ENCODE data around the gene RPL27A. TPM values are rescaled to one million over a fixed set of nuclear protein-coding genes. Genes with fewer than 3 reads are reported as not detected.

The RPL27A gene
- polyA plus RNA-seq, 1 of the 3 experiments (the other 2 are of a cell fraction): 1,162 TPM

- TF ChIP-seq PBX3 (IDR thresholded peaks at IDR 0.05) (no peak; the same call in 1 of the 2 replicates), NFIC (IDR thresholded peaks at IDR 0.05; ENCODE audit: borderline replicate concordance) (no peak; the same call in 1 of the 2 replicates), SIN3A (IDR thresholded peaks at IDR 0.05; ENCODE audit: borderline replicate concordance, low read depth, low read length) (0 out of 2 replicates have a peak, but pooled peaks have one; percentile 7), TCF12 (IDR thresholded peaks at IDR 0.05) (0 out of 2 replicates have a peak, but pooled peaks have one; percentile 3)
Observed at GRCh38 chr11:8671651-8672062, 10.9 kb upstream of the RPL27A start (continued).

- H3F3A ChIP-seq (replicated peaks; ENCODE audit: insufficient read depth): peaks cover 32% of the 10 kb centered on the region
- no peaks in the 10 kb centered on the region; the same call in 1 of the 2 replicates for H4K20me1 ChIP-seq (ENCODE audit: insufficient read depth)
- peaks cover 2 to 11% of the 10 kb centered on the region in 2 experiments for H3K36me3 ChIP-seq (replicated peaks in 1 of 2; ENCODE audit: control insufficient read depth in 1 of 2, insufficient read depth in 2 of 2, low read length in 1 of 2)
- H3K4me3 ChIP-seq (ENCODE audit: low read depth in 2 of 2, low read length in 1 of 2): no peak overlapping the region
- peak overlapping the region; percentile 74 to 94 for H3K27ac ChIP-seq (ENCODE audit: low read depth in 2 of 2, low read length in 1 of 2)
- no peaks in the 10 kb centered on the region for H3K9me2 ChIP-seq
- no peaks in the 10 kb centered on the region for H3K79me2 ChIP-seq (ENCODE audit: insufficient read depth)
- no peak for TF ChIP-seq MXI1 (IDR thresholded peaks at IDR 0.05; ENCODE audit: low read depth, low read length)
- no peak for TF ChIP-seq RXRA (IDR thresholded peaks at IDR 0.05; ENCODE audit: borderline replicate concordance, low read depth)
- no peak for TF ChIP-seq RAD21 (IDR thresholded peaks at IDR 0.05; ENCODE audit: low read length)
- no peak for TF ChIP-seq GATA2 (CRISPR knock-in tag; IDR thresholded peaks at IDR 0.05)
- no peak for TF ChIP-seq FOXJ3 (CRISPR knock-in tag; IDR thresholded peaks at IDR 0.05)
- TF ChIP-seq USF1 (IDR thresholded peaks at IDR 0.05; ENCODE audit: borderline replicate concordance, low read depth): no peak
- TF ChIP-seq JUND (IDR thresholded peaks at IDR 0.05): no peak
- no peak for TF ChIP-seq USF2 (IDR thresholded peaks at IDR 0.05; ENCODE audit: borderline replicate concordance, low read depth, low read length)
- no peak for TF ChIP-seq PBX3 (IDR thresholded peaks at IDR 0.05)
- no peak for TF ChIP-seq ELF1 (IDR thresholded peaks at IDR 0.05)
- TF ChIP-seq TAF1 (IDR thresholded peaks at IDR 0.05; ENCODE audit: borderline replicate concordance, low read depth, low read length): no peak
- TF ChIP-seq NFIC (IDR thresholded peaks at IDR 0.05; ENCODE audit: borderline replicate concordance): no peak
- TF ChIP-seq CTCF (IDR thresholded peaks at IDR 0.05): no peak
- no peak for TF ChIP-seq FOSL2 (IDR thresholded peaks at IDR 0.05; ENCODE audit: borderline replicate concordance, low read depth)
- no peak for TF ChIP-seq NRF1 (IDR thresholded peaks at IDR 0.05; ENCODE audit: low read depth, low read length)
- no peak for TF ChIP-seq MEF2A (IDR thresholded peaks at IDR 0.05; ENCODE audit: borderline replicate concordance, low read depth)
- no peak for TF ChIP-seq POLR2AphosphoS5 (IDR thresholded peaks at IDR 0.05; ENCODE audit: low read depth, low read length)
- TF ChIP-seq TEAD4 (IDR thresholded peaks at IDR 0.05; ENCODE audit: borderline replicate concordance, insufficient read depth): no peak
- no peak for TF ChIP-seq SIN3A (IDR thresholded peaks at IDR 0.05; ENCODE audit: borderline replicate concordance, low read depth, low read length)
- peak overlapping the region; percentile 49; the same call in 1 of the 2 replicates for H3K9ac ChIP-seq
- no peaks in the 10 kb centered on the region for H3K9me3 ChIP-seq
- no peaks in the 10 kb centered on the region for H3K27me3 ChIP-seq (ENCODE audit: insufficient read depth)
- WGBS (ENCODE audit: low lambda C conversion rate): 100% methylated on average over 2 of the region's 2 CpGs
- ChIA-PET CTCF (no interaction called here), POLR2A (interaction anchor here (1.4 kb wide), 1 partner anchor 14 kb away, joined by 3 read pairs; no protein-coding TSS in a partner anchor)
- peaks cover 12 to 15% of the 10 kb centered on the region in 2 experiments for H3K4me1 ChIP-seq (ENCODE audit: control insufficient read depth in 1 of 2, insufficient read depth in 2 of 2, low read depth in 1 of 2, low read length in 1 of 2)
- DNase-seq: no peak
- H2AFZ ChIP-seq (ENCODE audit: low read depth): peak overlapping the region; percentile 37; the same call in 1 of the 2 replicates
- H3K4me2 ChIP-seq: peak overlapping the region; percentile 66
Observed at GRCh38 chr11:8672346-8672745, 10.2 kb upstream of the RPL27A start.
